HG03066 (cell line): ENCODE measurements around the gene KLK13.

Experiments used
- ATAC-seq: cut with Tn5 transposase; IDR thresholded peaks from one replicate; pipeline ENCODE4 v1.9.1; 2021; ENCODE audit warnings: low read depth; ENCODE audit not compliant: unreplicated experiment

Gene KLK13

DNA sequence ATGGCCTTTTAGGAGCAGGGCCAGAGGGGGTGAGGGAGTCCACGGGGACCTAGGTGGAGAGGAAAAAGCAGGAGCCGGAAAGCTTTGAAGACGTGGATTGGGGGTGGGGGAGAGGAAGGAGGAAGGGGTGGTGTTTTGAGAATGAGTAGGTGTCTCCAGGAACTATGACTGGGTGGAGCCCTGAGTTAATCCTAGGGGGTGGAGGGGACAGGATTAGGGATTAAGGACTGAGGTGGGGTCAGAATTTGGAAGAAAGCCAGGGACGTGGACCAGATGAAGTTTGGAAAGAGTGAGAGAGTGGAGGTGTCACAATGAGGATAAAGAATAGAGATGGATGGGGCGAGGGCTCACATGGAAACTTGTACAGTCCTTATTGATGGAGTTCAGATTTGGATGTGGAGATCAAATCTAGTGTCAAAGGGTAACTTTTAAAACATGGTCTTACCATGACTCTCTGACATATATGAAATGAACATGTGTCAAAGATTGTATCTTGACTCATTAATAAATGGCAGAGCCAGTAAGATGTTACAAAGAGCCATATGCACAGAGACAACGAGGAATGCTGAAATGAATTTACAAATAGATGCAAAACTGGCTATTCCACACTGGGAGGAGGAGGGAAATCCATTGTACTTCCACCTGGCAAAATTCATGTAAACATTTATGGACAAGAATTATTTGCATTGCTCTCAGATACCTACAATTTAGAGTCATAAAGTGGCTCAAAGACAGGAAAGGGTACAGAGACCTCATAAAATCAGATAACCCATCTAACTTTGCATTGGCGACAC is 1.7 kb upstream of the KLK13 start:
- no peak for ATAC-seq

- no peak for ATAC-seq
These were observed 499 bp upstream of the KLK13 start for GRCh38 chr19:51065221-51065960.

DNA sequence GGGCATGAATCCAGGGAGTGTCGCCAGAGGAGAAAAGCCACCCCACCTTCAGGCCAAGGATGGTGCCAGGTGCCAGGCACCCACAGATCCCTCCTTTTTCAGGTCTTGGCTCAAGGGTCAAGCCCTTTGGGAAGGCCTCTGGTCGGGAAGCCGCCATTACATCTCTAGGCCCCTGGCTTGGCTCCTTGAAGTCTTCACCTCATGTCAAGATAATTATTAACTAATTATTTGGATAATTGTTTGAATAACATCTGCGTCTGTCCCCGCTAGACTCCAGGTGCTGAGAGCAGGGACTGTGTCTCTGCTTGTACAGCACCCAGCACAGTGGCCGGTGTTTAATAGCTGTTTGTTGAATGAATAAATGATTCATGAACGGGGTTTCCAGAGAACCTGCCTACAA is 1.2 kb downstream of the KLK13 start:
- ATAC-seq: no peak

DNA sequence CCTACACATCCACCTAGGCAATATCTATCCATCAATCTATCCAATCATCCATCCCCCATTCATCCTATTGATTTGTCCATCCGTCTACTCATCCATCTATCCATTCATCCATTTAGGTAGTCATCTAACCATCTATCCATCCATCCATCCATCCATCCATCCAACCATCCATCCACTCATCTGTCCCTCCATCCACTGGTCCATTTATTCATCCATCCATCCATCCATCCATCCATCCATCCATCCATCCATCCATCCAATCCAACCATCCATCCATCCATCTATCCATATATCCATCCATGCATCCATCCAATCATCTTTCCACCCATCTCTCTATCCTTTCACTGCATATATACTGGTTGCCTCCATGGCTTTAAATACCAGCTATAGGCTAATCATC is 3.9 kb downstream of the KLK13 start:
- ATAC-seq: no peak

- no peak for ATAC-seq
These were observed 4.6 kb downstream of the KLK13 start for GRCh38 chr19:51060336-51060735.

DNA sequence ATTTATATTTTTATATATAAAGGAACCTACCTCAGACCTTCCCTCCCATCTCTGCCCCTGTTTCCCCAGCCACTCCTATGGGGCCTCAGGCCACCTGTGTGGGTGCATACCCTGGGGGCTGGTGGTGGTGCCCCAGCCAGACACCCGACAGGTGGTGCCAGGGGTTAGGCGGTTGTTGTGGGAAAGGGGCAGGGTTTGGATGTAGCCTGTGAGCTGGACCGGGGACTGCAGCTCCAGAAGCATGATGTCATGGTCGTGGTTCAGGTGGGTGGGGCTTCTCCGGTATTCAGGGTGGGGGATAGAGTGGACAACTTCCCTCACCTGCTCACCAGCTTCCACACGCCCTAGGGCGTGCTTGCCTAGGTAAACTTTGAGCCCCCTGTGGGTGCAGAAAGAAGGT is 5.2 kb downstream of the KLK13 start:
- no peak for ATAC-seq

- no peak for ATAC-seq
These were observed 9.0 kb downstream of the KLK13 start for GRCh38 chr19:51055866-51056265.

- no peak for ATAC-seq
These were observed 17.9 kb downstream of the KLK13 start for GRCh38 chr19:51047031-51047335.

DNA sequence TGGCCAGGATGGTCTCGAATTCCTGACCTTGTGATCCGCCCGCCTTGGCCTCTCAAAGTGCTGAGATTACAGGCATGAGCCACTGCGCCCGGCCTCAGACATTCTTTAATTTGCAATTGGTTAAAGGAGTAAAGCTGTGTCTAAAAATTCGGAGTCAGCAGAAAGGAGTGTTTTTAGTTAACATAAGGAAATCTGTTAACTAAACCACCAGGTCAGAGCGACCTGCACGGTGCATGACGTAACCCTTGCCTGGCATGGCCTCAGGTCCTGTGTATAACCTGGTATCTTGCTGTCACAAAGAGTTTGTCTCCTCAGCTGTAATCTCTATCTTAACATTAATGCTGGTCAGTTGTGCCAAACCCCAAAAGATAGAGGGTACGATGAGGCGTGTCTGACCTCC is 20.6 kb downstream of the KLK13 start:
- no peak for ATAC-seq

DNA sequence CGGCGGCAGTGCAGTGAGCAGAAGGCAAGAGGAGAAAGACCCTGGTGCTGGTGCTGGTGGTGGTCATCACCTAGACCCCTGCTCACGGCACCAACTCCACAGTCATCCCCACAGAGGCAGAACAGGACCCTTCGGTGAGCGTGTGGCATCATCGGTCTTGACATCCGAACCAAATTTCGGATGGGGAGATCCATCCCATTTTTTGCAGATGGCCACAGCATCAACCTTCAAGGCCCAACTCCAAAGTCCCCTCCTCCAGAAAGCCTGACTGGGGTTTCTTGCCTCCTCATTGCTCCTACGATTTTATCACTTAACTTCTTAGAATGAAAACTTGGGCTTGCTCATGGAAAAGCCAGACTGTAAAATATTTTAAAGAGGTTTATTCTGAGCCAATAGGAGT is 21.4 kb downstream of the KLK13 start:
- ATAC-seq: no peak

GRCh38 chr19:51040151-51040550 is 24.7 kb downstream of the KLK13 start:
- no peak for ATAC-seq

GRCh38 chr19:51036519-51036918 is 28.4 kb downstream of the KLK13 start:
- no peak for ATAC-seq

DNA sequence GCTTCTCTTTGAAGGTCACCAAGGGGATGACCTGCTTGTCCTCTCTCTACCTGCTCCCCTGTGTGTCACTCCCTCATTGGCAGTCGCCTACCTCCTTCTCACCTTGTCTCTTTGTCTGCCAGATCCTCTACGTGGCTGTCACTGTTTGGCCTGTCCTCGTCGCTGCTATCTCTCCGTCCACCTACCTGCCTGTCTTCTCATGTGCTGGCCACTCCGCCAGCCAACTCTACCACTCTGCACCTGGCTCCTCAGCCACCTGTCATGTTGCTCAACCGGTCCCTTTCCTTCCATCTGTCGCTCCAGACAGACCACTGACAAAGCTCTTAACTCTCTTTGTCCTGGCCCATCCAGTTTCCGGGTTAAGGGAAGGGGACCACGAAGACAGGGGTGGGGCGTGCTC is 30.2 kb downstream of the KLK13 start, which contains the start of gene KLK12:
Gene KLK12, minus strand, starts transcription at position 299 of the 400 bp plus-strand sequence. CDS start 381 bp downstream, outside the sequence.
- no peak for ATAC-seq

DNA sequence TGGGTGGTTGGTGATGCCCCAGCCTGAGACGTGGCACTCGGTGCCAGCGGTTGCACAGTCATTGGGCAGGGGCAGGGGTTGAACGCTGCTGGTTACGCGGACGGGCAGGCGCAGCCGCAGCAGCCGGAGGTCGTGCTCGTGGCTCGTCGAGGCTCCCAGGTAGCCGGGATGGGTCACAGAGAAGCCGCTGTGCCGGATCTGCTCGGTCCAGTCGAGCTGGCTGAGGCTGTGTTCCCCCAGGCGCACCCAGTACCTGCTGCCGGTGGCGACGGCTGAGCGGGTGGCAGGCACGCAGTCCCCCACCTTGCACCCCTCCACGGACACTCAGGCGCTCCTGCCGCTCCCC is 33.0 kb downstream of the KLK13 start:
- ATAC-seq: no peak

GRCh38 chr19:51031220-51031879 is 33.5 kb downstream of the KLK13 start:
- ATAC-seq: no peak

- no peak for ATAC-seq
These were observed 34.3 kb downstream of the KLK13 start for GRCh38 chr19:51030631-51031030.

- ATAC-seq: no peak
These were observed 35.2 kb downstream of the KLK13 start for GRCh38 chr19:51029718-51030117.

GRCh38 chr19:51027873-51028272 is 37.0 kb downstream of the KLK13 start:
- no peak for ATAC-seq

DNA sequence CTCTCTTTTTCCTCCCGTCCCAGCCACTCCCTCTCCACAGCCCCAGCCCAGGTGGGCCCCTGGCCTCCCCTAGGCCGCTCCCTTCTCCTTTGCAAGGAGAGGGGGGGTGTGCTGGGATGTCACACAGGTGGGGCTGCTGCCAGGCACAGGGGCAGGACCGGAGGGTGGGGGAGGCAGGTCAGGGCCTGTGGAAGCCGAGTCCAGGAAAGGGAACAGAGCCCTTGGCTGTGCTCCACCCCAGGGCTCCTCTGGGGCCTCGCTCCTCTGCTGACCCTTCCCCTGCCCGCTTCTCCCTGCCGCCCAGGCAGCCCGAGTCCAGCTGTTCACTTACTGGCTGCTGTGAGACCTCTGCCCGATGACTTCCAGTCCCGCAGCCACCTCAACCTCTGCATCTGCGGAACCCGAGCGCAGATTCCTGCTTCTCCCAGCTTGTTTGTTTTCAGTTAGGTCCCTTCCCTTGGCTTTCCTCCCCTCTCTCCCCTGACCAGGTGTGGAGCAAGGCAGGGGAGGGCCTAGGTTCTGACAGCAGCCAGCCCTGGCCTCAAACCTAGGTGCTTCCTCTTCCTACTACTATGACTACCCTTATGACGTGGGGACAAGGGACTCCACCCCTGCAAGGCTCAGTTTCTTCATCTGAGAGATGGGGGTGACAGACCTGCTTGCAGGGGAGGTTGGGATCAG is 37.6 kb downstream of the KLK13 start:
- ATAC-seq: no peak

- no peak for ATAC-seq
These were observed 38.4 kb downstream of the KLK13 start, which contains the start of gene KLK11 for GRCh38 chr19:51026554-51026831. TSS of gene KLK11 (minus strand) at chr19:51026616. CDS start at chr19:51025631, 985 bp downstream.

GRCh38 chr19:51025809-51026553 is 38.9 kb downstream of the KLK13 start:
- ATAC-seq: no peak
